SK-N-SH treated with all-trans-retinoic acid at 6 μM for 48 hours (cell line): ENCODE measurements around the gene AFTPH.

Experiments
- ZFP30 ChIP-seq: fragments of 450-650 bp; formaldehyde crosslinking; IDR thresholded peaks from 2 replicates; pipeline ENCODE4 v1.5.0; 2022; ENCODE audit warnings: mild to moderate bottlenecking, moderate library complexity
- TF ChIP-seq, protein P1 (sequence below): fragments of 250-450 bp; sonication (Bioruptor Pico); IDR thresholded peaks from 2 replicates; pipeline ENCODE4 v1.8.0; 2020; ENCODE audit warnings: mild to moderate bottlenecking, moderate library complexity, borderline replicate concordance

DNA sequence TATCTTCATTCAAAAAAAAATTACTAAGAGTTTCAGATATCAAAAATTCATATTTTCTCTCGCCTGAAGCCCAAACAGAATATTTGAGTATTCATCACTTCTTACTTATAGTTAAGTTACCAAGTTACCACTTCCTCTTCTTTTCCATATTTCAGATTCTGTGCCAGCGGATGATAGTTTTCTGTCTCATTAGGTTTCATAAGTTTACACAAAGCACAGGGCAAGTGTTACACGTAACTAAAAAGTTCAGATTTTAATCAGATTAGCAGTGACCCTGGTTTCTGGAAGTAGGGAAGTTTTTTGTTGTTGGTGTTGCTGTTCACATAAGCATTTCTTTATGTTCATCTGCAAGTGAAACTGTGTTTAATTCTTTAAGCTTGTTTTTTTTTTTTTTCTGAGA is 10.2 kb downstream of the AFTPH start:
- TF ChIP-seq, protein P1, sequence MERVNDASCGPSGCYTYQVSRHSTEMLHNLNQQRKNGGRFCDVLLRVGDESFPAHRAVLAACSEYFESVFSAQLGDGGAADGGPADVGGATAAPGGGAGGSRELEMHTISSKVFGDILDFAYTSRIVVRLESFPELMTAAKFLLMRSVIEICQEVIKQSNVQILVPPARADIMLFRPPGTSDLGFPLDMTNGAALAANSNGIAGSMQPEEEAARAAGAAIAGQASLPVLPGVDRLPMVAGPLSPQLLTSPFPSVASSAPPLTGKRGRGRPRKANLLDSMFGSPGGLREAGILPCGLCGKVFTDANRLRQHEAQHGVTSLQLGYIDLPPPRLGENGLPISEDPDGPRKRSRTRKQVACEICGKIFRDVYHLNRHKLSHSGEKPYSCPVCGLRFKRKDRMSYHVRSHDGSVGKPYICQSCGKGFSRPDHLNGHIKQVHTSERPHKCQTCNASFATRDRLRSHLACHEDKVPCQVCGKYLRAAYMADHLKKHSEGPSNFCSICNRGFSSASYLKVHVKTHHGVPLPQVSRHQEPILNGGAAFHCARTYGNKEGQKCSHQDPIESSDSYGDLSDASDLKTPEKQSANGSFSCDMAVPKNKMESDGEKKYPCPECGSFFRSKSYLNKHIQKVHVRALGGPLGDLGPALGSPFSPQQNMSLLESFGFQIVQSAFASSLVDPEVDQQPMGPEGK (CRISPR knock-in tag) = no peak
- TF ChIP-seq ZFP30 (CRISPR knock-in tag) = no peak
